SHP77 (cell line): ENCODE results near the gene ZNF605.
"Not testable (repeated sequence)": the region's sequence is repeated elsewhere in the genome, so short reads cannot be mapped to it uniquely, and the experiment has no call there.

Experiments used
- DNase-seq, 2 experiments: peaks; one replicate each; lab custom pipeline; 2025; lab: John Stamatoyannopoulos, UW

ZNF605 gene

DNA sequence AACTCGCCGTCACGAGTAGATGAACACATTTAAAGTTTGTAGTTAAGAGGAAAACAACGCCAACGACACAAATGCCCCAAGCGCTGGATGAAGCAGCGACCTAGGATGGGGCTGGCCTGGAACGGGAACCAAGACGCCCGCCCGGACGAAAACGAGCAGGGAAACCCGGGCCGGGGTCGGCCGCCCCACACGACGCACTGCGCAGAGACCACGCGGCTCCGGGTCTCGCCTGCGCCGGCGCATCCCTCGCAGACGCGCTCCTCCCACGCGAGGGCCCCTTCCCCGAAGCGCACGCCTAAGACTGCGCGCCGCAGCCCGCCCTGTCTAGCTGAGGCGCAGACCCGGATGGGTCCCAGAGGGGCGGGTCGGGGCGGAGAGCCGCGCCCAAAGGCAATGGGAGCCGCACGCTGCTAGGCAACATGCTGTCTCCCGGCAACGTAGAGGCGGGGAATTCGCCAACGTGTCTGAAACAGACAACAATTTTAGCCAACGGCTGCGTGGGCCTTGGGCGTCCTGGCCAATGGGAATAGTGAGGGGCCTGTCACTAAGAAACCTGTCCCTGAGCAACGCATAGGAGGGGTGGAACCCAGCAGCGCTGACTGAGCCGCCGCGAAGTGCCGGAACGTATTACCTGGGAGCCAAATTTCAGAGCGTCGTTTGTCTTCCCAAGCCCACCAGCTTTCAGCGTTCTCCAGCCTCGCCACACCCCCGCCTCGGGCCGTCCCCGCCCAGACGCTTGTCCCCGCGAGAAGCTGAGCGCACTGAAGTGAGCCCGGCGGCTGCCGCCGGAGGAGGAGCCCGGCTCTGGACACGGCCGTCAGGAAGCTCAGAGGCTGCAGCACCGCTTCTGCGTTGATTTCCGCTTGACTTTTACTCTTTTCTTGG lies 47.7 kb downstream of the ZNF605 start:
- DNase-seq, result no peak

GRCh38 chr12:132907789-132908144 lies 48.3 kb downstream of the ZNF605 start:
- DNase-seq, result not testable (repeated sequence)

- no peak for DNase-seq
Measured at GRCh38 chr12:132907216-132907615, 48.9 kb downstream of the ZNF605 start.

DNA sequence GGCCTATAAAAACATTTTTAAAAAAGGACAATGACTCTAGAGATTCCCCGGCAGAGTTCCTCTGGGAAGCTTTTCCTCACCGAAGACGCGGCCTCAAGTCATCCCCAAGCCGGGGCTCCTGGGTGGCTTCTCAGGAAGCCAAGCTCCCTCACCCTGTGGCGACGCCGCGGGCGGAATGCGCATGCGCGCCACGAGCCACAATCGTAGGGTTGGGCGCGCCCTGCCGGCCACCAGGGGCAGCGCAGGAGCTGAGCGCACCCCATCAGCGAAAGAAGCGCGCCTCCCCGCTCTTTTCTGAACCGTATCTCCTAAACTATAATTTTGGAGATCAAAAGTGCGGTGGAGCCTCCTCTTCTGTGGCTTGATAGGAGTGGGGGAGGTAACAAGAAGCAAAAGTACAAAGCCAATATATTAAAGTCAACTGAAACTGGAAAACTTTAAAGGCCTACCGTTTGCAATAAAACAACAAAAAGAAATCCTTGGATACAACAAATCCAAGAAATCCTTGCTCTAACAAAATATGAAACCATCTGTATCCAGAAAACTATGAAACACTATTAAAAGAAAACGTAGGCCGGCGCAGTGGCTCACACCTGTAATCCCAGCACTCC lies 51.3 kb downstream of the ZNF605 start:
- DNase-seq, result no peak

- DNase-seq, result no peak
Measured at GRCh38 chr12:132899033-132899432, 57.1 kb downstream of the ZNF605 start.

DNA sequence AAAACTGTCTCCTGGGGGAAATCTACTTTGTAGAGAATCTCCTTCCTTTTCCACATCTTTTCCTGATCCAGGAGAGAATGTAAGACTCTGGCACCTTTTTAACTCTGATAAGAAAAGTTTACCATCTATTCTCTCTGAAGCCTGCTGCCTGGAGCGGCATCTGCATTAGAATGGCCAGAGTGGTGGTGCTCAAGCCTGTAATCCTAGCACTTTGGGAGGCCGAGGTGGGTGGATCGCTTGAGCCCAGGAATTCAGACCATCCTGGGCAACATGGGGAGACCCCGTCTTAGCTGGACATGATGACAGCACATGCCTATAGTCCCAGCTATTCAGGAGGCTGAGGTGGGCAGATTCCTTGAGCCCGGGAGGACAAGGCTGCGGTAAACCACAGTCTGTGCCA lies 67.3 kb downstream of the ZNF605 start:
- no peak for DNase-seq

DNA sequence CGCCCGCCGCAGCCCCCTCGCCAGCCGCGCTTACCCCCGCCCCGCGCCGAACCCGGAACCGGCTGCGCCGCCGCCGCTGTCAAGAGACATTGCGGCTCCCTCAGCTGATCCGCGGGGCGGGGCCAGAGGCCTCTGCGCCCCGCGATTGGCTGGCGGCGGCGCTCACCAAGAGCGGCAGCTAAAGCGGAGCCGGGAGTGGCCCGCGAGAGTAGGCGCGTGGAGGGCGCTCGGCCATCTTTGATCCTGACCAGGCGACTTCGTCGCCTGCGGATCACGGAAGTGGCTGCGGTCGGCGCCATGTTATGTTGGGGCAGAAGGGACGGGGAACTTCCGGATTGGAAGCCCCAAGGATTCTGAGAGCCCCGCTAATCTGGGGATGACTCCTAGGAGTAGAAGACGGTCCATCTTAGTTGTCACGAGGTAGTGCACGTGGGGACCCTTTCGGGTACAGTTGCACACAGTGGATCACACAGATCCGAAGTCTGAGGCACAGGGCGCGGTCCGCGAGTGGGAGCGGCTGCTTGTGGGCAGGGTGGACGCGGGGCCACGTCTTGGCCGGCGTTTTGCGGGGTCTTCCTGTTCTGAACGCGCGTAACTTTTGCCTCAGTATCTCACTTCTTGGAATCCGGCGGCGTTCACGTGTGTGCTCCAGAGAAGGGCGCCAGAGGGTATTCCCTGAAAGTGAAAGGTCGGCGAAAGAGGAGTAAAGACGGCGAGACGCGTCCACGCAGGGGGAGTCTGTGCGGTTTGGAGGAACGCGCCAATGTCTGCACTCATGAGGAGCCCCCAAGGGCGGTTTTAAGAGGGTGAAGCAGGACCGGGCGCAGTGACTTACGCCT lies 68.4 kb downstream of the ZNF605 start, which contains the start of gene CHFR:
Gene CHFR (minus strand): TSS at position 93 of the 839 bp plus-strand sequence. CDS start 277 bp downstream, outside the sequence.
- DNase-seq, result peak; percentile 99 to 100

GRCh38 chr12:132886529-132887477 lies 69.3 kb downstream of the ZNF605 start:
- DNase-seq, result peak; percentile 44 to 61

DNA sequence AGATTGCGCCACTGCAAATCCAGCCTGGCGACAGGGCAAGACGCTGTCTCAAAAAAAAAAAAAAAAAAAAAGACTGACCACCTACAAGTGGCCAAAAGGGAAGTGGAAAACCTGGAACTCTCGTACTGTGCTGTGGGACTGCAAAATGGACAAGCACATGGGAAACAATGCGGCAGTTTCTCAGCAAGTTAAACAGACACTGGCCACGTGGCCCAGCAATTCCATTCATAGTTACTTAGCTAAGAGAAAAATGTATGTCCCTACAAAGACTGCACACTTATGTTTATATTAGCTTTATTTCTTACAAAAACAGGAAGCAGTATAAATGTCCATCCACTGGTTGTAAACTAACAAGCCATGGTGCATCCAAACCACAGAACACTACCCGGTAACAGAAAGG lies 74.3 kb downstream of the ZNF605 start:
- no peak for DNase-seq

DNA sequence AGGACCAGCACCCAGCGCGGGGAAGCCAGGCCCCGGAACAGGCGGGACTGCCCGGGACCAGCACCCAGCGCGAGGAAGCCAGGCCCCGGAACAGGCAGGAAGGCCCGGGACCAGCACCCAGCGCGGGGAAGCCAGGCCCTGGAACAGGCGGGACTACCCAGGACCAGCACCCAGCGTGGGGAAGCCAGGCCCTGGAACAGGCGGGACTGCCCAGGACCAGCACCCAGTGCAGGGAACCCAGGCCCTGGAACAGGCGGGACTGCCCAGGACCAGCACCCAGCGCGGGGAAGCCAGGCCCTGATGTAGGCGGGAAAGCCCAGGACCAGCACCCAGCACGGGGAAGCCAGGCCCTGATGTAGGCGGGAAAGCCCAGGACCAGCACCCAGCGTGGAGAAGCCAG lies 81.5 kb downstream of the ZNF605 start:
- not testable (repeated sequence) for DNase-seq

DNA sequence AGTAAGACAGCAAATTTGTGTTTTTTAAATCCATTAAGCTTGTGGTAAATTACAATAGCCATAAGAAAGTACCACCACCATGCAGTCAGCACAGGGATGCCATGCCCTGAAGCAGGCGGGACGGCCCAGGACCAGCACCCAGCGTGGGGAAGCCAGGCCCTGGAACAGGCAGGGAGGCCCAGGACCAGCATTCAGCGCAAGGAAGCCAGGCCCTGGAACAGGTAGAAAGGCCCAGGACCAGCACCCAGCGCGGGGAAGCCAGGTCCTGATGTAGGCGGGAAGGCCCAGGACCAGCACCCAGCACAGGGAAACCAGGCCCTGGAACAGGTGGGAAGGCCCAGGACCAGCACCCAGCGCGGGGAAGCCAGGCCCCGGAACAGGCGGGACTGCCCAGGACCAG lies 81.9 kb downstream of the ZNF605 start:
- DNase-seq, result no peak

DNA sequence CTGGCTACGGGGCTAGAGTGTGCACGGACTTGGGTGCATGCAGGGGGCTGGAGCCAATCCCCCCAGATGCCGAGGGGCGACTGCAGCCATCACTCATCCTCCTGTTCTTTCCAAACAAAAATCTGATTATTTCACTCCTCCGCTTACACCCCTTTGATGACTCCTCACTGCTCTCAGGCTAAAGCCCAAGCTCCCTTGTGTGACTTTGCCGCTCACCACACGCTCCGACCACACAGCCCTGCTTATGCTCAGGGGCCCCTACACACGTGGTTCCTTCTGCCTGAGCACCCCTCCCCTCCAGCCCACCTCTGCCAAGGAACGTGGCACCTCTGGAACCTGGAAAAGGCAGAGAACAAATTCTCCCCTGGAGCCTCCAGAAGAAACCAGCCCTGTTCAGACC lies 82.4 kb downstream of the ZNF605 start:
- no peak for DNase-seq

DNA sequence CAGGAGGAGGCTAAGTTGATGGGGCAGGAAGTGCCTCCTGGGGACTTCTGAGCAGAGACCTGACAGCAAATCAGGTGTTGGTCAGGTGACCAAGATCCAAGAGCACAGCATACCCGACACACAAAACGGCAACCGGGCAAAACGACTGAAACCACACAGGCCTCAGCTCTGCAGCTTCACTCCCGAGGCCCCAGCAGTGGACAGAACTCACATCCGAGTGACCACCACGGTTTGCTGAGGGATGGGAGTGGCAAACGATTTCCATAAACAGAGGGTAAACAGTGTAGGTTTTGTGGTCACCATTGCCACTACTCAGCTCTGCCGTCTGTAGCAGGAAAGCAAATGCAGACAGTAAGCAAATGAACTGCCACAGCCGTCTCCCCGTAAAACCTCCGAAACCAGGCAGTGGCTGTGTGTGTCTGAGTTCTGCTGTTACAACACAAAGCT lies 83.1 kb downstream of the ZNF605 start:
- DNase-seq, result no peak

DNA sequence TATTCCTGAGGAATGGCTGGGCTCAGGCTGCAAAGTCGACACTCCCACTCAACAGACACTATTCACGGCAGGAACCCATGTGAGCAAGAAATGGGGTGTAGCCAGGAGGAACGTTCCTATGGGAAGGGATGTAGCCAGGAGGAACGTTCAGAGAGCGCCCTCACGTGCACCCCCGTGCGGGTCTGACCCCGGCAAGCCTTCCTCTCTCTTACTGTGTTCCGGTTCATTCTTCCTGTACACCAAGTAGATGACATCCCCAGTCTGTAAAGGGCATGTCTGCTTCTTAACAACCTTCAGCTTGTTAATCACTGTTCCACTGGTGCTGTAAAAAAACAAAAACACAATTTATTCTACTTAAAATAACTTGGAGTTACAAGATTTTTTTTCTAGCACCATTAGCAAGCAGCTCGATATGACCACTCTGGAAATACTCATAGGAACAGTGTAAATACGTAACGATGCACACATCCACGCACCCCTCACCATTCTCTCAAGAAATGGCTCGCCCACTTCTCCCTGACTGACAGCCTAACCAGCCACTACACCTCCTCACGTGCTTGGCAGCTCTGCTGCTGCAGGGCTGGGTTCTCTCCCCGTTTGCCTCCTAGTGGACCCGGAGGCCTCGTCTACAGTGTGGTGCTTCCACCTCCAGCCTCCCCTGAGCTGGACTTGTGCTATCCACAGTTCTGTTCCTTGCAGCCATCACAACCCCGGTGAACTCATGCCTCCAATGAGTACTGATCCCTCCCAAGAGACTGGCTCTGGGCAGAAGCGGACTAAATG lies 83.8 kb downstream of the ZNF605 start:
- no peak for DNase-seq

GRCh38 chr12:132869551-132869950 lies 86.6 kb downstream of the ZNF605 start:
- DNase-seq, result no peak
